ENCODE measurements around the gene SLC5A6. TPM values are rescaled to one million over a fixed set of nuclear protein-coding genes. Genes with fewer than 3 reads are reported as not detected.
A peak's percentile ranks its signal among the peaks of the same experiment; 100 is the strongest.

The SLC5A6 gene
- total RNA-seq: 24.9 TPM

- peak; percentile 89 for DNase-seq (ENCODE audit: low spot score)
Measured at GRCh38 chr2:27211943-27212625, at the start of gene SLC5A6, which contains the start of gene ATRAID. Gene SLC5A6 (minus strand): TSS chr2:27212268. CDS start chr2:27207650, 4,618 bp downstream. Gene ATRAID (plus strand): TSS chr2:27212041. CDS start chr2:27212369, 328 bp downstream.

DNA sequence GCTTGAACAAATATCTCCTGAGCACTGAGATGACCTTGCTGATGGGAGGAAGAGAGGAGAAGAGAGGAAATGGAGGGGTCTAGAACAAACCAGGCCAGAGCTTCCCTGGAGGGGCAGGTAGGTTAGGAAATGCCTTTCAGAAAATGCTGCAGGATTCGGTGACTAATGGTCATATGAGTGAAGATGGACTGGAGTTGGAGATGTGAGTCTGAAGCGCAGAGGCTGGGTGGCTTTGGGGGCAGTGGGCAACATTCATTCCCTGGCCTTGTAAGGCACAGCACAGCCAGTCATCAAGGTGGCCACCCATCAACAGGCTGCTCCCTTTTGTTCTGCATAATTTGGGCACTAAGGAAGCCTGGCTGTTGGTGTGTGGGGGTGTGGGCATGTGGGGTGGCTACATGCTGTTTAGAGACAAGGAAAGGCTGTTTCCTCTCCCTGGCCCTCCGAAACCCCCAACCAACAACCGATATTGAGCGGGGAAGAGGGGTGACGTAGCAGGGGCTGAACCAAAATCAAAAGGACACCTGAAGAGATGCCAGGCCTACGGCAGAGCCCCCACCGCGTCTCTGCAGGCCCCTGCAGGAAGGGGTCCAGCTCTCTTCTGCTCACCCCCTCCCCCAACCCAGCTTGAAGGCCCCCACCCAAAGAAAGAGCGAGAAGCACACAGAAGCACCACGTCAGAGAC, 49.3 kb upstream of the SLC5A6 start:
- DNase-seq (ENCODE audit: low spot score): no peak

DNA sequence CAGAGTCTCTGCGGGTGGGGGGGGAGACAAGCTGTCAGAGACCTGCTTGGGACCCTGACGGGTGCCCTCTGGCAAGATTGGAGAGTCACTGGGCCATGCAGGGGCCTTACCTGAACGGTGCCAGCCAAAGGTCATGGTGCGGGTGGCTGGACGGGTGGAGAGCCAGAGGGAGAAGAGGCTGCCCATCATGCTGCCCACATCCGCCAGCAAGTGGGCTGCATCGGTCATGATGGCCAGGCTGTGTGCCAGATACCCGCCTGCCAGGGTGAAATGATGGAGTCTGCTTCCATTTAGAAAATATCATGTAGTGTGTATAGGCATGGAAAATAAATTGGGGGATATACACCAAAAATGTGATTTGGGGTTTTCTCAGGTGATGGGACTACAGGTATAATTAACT, 46.0 kb upstream of the SLC5A6 start:
- no peak for DNase-seq (ENCODE audit: low spot score)

- DNase-seq (ENCODE audit: low spot score): no peak
Measured at GRCh38 chr2:27256855-27257454, 44.9 kb upstream of the SLC5A6 start.

- DNase-seq (ENCODE audit: low spot score): no peak
Measured at GRCh38 chr2:27255660-27256059, 43.6 kb upstream of the SLC5A6 start.

DNA sequence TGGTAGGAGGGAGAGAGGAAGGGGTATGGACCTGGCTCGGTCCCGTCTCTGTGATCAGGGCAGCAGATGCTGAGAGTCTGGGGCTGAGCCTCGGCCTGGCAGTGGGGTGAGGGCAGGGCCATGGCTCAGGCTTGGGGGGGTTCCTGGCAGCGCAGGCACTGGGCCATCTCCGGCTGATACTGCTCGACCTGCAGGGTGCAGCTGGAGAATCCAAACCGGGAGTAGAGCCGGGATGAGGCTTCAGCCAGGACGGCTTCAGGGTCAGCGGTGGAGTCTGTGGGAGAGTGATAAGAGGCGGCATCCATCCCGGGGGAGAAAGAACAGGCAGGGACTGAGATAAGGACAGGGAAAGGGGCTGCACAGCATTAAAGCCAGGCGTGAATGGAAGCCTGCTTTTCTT, 43.1 kb upstream of the SLC5A6 start:
- no peak for DNase-seq (ENCODE audit: low spot score)

- no peak for DNase-seq (ENCODE audit: low spot score)
Measured at GRCh38 chr2:27251766-27252165, 39.7 kb upstream of the SLC5A6 start.

DNA sequence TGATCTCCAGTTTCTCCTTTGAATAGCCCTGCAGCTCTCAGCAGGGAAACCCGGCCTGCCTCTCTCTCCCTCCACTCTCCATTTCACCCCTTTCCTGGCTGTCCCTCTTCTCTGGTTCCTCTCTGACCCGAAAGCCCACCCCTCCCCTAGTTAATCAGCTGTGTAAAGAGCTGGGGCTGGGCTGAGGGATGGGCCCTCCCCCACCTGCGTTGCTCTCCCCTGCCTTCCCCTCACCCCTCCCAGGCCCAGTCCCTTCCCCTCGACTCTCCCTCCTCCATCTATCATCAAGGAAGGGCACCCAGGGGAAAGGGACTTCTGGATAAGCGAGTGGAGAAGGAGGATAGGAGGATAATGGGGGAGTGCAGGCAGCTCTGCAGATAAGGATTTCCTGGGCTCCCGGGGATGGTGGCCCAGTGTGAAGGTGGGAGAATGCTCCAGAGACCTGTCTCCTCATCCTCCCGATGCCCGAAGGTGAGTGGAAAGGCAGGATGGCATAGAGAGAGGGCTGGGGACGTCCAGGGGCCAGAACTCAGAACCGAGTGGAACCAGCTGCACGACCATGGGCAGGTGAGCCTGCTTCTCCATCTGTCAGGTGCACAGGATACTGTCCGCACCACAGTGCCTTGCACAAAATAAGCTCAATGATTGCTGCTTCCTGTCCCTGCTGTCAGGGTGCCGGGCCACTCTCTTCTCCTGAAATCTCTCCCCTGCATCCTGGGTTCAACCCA, 38.7 kb upstream of the SLC5A6 start:
- DNase-seq (ENCODE audit: low spot score): no peak

DNA sequence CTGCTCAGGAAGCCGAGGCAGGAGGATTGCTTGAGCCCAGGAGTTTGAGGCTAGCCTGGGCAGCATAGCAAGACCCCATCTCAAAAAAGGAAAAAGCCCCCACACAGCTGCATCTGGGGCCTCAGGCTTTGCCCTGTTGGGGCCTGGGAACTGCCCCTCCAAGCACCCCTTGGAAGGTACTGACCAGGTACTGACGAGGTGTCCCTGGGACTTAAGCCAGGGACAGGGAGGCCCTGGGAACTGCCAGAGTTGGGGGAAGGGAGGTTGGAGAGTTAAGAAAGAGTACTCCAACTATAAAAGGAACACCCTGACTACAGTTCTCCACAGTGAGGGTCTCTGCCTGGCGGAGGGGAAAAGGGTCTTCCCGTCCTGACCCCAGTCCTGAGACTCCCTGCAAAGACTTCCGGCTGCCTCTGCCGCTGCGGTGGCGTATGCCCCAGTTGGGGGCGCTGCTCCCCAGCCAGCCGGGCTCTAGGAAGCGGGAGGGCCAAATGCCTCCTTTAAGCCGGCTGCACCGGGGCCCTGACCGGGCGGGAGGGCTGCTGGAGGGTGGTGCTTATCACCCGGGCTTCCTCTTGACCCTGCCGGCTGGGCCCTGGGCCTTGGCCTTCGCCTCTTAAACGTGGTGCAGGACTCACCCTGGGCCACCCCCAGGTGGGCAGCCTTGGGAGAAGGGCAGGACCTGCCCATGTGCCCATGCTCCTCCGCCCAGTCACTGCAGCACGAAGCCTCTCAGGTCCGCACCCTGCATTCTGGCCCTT, 38.0 kb upstream of the SLC5A6 start:
- DNase-seq (ENCODE audit: low spot score): peak; percentile 21

DNA sequence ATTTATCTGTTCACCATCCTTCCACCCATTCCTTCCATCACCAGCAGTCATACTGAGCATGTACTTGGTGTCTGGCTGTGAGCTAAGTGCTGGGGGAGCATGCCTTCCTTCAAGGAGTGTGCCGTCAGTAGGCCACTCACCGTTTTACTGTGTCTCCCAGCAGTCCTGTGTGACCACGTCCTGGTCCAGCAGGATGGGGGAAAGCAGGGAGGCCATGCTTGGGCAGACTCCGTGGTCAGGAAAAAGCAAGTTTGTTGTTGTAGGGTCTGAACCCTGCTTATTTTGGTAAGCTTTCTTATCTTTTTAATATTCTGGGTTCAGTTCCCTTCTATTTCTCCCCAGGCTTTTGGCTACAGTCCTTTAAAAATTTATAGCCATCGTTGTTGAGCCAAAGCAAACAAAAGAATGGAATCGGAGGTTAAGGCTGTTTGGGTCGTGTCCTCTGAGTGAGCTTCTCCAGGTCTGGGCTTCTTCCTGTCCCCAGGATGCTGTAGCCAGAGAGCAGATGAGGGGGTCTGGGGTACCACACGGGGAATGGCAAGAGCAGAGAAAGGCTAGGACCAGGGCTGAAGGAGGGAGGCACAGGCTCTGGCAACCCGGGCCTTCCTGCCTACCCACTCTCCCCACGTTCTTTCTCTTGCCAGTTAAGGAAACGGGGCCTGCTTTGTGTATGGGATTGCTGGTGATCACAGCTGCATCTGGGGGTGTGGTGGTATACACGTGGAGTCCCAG, 37.3 kb upstream of the SLC5A6 start:
- DNase-seq (ENCODE audit: low spot score): no peak

DNA sequence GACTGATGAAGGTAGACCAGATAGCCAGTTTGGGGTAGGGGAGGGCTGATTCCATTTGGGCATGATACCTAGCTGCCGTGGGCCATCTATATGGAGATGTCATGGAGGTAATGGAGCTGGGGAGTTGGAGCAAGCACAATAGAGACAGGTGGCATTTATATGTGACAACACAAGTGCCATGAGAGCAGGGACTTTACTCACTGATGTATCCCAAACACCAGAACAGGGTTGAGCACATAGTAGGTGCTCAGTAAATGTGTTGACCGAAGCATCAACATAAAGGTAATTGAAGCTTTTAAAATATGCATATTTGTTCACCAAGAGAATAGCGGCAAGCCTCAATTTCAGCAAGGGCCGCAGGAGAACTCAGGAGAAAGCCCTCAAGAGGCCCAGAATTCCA, 35.8 kb upstream of the SLC5A6 start:
- no peak for DNase-seq (ENCODE audit: low spot score)

GRCh38 chr2:27245626-27246025, 33.6 kb upstream of the SLC5A6 start:
- no peak for DNase-seq (ENCODE audit: low spot score)

DNA sequence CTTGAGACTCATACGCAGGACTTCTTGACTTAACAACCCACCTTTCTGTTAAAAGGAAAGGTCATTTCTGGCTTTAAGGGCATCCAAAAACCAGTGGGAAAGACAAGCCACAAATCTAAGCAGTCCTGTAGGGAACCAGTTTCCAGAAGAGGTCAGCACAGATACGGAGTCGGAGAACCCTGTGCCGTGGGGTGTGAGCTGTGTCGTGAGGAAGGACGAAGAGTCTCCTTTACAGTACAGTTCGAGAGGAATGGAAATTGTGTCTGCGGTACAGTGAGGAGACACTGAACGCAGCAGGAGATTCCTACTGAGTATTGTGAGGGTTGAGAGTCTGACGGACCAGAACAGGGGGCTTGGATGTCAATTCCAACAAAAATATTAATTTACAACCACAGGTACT, 33.0 kb upstream of the SLC5A6 start:
- DNase-seq (ENCODE audit: low spot score): no peak

- DNase-seq (ENCODE audit: low spot score): no peak
Measured at GRCh38 chr2:27243391-27244130, 31.5 kb upstream of the SLC5A6 start.

GRCh38 chr2:27242614-27242951, 30.5 kb upstream of the SLC5A6 start:
- DNase-seq (ENCODE audit: low spot score): no peak

DNA sequence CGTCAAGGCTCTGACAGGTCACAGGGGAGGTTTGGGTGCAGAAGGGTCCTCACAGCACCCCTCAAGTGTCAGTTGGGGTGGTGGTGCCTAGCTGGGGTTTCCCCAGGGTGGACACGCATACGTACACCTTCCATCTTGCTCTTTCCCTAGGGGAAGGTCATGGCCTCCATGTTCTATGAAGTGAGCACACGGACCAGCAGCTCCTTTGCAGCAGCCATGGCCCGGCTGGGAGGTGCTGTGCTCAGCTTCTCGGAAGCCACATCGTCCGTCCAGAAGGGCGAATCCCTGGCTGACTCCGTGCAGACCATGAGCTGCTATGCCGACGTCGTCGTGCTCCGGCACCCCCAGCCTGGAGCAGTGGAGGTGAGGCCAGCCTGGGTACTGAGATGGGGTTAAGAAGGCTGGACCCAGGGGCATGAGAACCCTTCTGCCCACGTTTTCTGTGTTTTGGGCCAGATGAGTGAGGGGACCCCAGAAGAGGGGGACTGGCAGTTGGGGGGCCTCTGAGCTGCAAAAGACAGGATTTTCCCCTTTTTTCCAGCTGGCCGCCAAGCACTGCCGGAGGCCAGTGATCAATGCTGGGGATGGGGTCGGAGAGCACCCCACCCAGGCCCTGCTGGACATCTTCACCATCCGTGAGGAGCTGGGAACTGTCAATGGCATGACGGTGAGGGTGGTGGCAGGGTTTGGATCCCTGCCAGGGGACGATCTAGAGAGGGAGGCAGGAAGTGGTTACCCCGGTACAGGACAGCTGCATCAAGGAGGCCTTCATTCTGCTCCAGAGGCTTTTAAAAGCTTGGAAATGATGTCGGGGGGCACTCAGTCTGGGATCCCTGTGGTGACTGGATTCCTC, 29.9 kb upstream of the SLC5A6 start:
- no peak for DNase-seq (ENCODE audit: low spot score)

- DNase-seq (ENCODE audit: low spot score): no peak
Measured at GRCh38 chr2:27240406-27240805, 28.3 kb upstream of the SLC5A6 start.

- no peak for DNase-seq (ENCODE audit: low spot score)
Measured at GRCh38 chr2:27238976-27239375, 26.9 kb upstream of the SLC5A6 start.

- DNase-seq (ENCODE audit: low spot score): no peak
Measured at GRCh38 chr2:27237341-27237945, 25.4 kb upstream of the SLC5A6 start.
